PFSK-1 (cell line): ENCODE results near the gene EHD1.

Experiments
- FOXP2 ChIP-seq: optimal IDR thresholded peaks from 2 replicates; pipeline ENCODE3; 2011; ENCODE audit warnings: borderline replicate concordance, control low read depth, inconsistent platforms; ENCODE audit not compliant: insufficient read depth; ENCODE audit errors: extremely low read length, extremely low read depth
- POLR2AphosphoS5 ChIP-seq: IDR thresholded peaks from 2 replicates; pipeline ENCODE4 v1.6.1; 2012; ENCODE audit warnings: low read depth, mild to moderate bottlenecking, control low read depth, low read length, moderate library complexity
- SIN3A ChIP-seq: IDR thresholded peaks from 2 replicates; pipeline ENCODE4 v1.6.1; 2012; ENCODE audit warnings: mild to moderate bottlenecking, low read length, moderate library complexity, borderline replicate concordance; ENCODE audit not compliant: insufficient read depth
- TAF1 ChIP-seq: IDR thresholded peaks from 2 replicates; pipeline ENCODE4 v1.6.1; 2012; ENCODE audit warnings: low read length, control low read depth, borderline replicate concordance; ENCODE audit not compliant: insufficient read depth
- TF ChIP-seq, protein P1 (sequence below), 2 experiments: IDR thresholded peaks; 2 replicates each; pipeline versions ENCODE4 v1.6.1 to v1.8.0; 2011 to 2012; ENCODE audit warnings: low read depth in 2 of 2, low read length in 2 of 2, control low read depth in 1 of 2, inconsistent platforms in 1 of 2, mild to moderate bottlenecking in 1 of 2, moderate library complexity in 1 of 2; ENCODE audit not compliant: insufficient read depth in 1 of 2

Gene EHD1

GRCh38 chr11:64923944-64924909, 45.8 kb upstream of the EHD1 start, which contains the start of gene PPP2R5B:
TSS of gene PPP2R5B (plus strand) at chr11:64924689. CDS start at chr11:64925735, 1,046 bp downstream.
- TF ChIP-seq, protein P1, sequence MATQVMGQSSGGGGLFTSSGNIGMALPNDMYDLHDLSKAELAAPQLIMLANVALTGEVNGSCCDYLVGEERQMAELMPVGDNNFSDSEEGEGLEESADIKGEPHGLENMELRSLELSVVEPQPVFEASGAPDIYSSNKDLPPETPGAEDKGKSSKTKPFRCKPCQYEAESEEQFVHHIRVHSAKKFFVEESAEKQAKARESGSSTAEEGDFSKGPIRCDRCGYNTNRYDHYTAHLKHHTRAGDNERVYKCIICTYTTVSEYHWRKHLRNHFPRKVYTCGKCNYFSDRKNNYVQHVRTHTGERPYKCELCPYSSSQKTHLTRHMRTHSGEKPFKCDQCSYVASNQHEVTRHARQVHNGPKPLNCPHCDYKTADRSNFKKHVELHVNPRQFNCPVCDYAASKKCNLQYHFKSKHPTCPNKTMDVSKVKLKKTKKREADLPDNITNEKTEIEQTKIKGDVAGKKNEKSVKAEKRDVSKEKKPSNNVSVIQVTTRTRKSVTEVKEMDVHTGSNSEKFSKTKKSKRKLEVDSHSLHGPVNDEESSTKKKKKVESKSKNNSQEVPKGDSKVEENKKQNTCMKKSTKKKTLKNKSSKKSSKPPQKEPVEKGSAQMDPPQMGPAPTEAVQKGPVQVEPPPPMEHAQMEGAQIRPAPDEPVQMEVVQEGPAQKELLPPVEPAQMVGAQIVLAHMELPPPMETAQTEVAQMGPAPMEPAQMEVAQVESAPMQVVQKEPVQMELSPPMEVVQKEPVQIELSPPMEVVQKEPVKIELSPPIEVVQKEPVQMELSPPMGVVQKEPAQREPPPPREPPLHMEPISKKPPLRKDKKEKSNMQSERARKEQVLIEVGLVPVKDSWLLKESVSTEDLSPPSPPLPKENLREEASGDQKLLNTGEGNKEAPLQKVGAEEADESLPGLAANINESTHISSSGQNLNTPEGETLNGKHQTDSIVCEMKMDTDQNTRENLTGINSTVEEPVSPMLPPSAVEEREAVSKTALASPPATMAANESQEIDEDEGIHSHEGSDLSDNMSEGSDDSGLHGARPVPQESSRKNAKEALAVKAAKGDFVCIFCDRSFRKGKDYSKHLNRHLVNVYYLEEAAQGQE (IDR thresholded peaks at IDR 0.05; ENCODE audit: insufficient read depth in 1 of 2, low read depth in 2 of 2, low read length in 2 of 2): no peak
- no peak for TF ChIP-seq TAF1
- peak; percentile 87 for TF ChIP-seq FOXP2
- peak; percentile 31; the same call in 1 of the 2 replicates for TF ChIP-seq SIN3A
- TF ChIP-seq POLR2AphosphoS5: no peak

- TF ChIP-seq FOXP2 (no peak), POLR2AphosphoS5 (no peak), SIN3A (no peak)
These were observed 44.8 kb upstream of the EHD1 start for GRCh38 chr11:64923151-64923661.

DNA sequence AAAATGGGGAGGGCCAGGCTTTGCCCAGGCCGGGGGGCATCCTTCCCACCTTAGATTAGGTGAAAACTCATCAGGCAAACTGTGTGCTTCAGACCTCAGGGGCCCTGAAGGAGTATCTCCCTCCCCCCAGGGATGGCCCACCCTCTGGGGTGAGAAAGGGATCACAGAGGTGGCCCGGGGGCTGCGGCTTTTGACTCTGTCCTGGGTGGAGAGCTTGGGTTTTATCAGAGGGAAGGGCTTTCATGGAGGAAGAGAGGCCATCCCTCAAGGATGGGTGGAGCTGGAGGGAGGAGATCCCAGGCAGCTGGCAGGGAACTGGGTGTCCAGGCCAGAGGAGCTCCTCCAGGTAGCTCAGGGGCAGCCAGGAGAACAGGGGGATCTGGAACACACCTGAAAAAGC, 43.0 kb upstream of the EHD1 start:
- no peak for TF ChIP-seq SIN3A
- no peak for TF ChIP-seq TAF1
- no peak for TF ChIP-seq POLR2AphosphoS5
- TF ChIP-seq, protein P1 (IDR thresholded peaks at IDR 0.05; ENCODE audit: insufficient read depth in 1 of 2, low read depth in 2 of 2, low read length in 2 of 2): no peak
- no peak for TF ChIP-seq FOXP2

- TF ChIP-seq FOXP2 (no peak), SIN3A (no peak), TAF1 (no peak), POLR2AphosphoS5 (no peak)
- TF ChIP-seq, protein P1 (IDR thresholded peaks at IDR 0.05; ENCODE audit: insufficient read depth in 1 of 2, low read depth in 2 of 2, low read length in 2 of 2): no peak
These were observed 41.7 kb upstream of the EHD1 start for GRCh38 chr11:64920124-64920523.

- TF ChIP-seq FOXP2 (no peak), TAF1 (no peak), SIN3A (no peak), POLR2AphosphoS5 (no peak)
- TF ChIP-seq, protein P1 (IDR thresholded peaks at IDR 0.05; ENCODE audit: insufficient read depth in 1 of 2, low read depth in 2 of 2, low read length in 2 of 2): no peak
These were observed 41.2 kb upstream of the EHD1 start for GRCh38 chr11:64919627-64920026.
